OCI-LY1 (cell line): ENCODE data around the gene ESPNL.
"Not testable (repeated sequence)": the region's sequence is repeated elsewhere in the genome, so short reads cannot be mapped to it uniquely, and the experiment has no call there.

Experiments used
- CTCF ChIP-seq: fragments of 200-600 bp; sonication (generic), shearing (Covaris generic); IDR thresholded peaks from 2 replicates; pipeline ENCODE4 v1.5.1; 2017; ENCODE audit warnings: mild to moderate bottlenecking, antibody characterized with exemption, low read length, moderate library complexity, mixed read lengths
- EZH2 ChIP-seq: fragments of 200-600 bp; sonication (generic), shearing (Covaris generic); IDR thresholded peaks from 2 replicates; pipeline ENCODE4 v1.8.0; 2017; ENCODE audit warnings: borderline replicate concordance, mixed run types, mild to moderate bottlenecking, antibody characterized with exemption, low read length, moderate library complexity, mixed read lengths

- not testable (repeated sequence) for TF ChIP-seq CTCF, EZH2
Observed at GRCh38 chr2:238115709-238116108, 15.6 kb downstream of the ESPNL start.
